Vagina (tissue), 2 donors: ENCODE data around the gene MROH7.

Experiments
- CTCF ChIP-seq, 3 experiments: fragments of 450-650 bp in 2 of 3; fragments of 200-600 bp in 1 of 3; sonication (generic) in 1 of 3; IDR thresholded peaks; one replicate each; pipeline ENCODE4 v1.5.1; 2017 to 2019; ENCODE audit warnings: antibody characterized with exemption in 3 of 3, mild to moderate bottlenecking in 2 of 3, moderate library complexity in 2 of 3
- POLR2A ChIP-seq, 2 donors: fragments of 450-650 bp; IDR thresholded peaks; one replicate each; pipeline ENCODE4 v1.6.1; 2017; ENCODE audit warnings: antibody characterized with exemption in 2 of 2, mild to moderate bottlenecking in 2 of 2, moderate library complexity in 2 of 2

- TF ChIP-seq CTCF (IDR thresholded peaks at IDR 0.05) (no peak), POLR2A (IDR thresholded peaks at IDR 0.05) (no peak)
Measured at GRCh38 chr1:54650417-54650816, 8.8 kb downstream of the MROH7 start.
